C4-2B (cell line): ENCODE data around the gene TRUB1.

Experiments
- H3K27ac ChIP-seq: fragments of 450-650 bp; 2 replicates; pipeline ENCODE4 v1.5.1; 2017
- ZFX ChIP-seq: fragments of 450-650 bp; IDR thresholded peaks from 2 replicates; pipeline ENCODE4 v1.6.1; 2017
- TF ChIP-seq, protein P1 (sequence below): fragments of 450-650 bp; conservative IDR thresholded peaks from 2 replicates; pipeline ENCODE4 v1.5.1; 2017; ENCODE audit warnings: mild to moderate bottlenecking

The TRUB1 gene

DNA sequence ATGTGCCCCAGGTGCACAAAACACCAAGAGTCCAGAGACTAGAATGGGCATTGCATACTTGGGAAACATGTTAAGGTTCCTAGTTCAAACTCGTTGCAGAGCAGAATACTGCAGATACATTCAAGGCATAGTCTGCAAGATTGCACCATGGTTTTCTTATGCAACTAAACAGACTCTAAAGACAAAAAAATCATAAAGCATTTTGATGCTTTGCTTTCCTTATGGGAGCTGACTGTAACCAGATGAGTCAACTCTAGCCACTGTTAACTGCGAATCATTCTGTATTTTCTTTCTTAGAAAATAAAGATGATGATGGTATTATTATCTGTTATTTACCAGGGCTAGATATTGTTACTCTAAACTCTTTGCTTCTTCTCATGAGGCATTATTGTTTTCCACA lies 19.7 kb downstream of the TRUB1 start:
- H3K27ac ChIP-seq: no peak overlapping the region
- TF ChIP-seq ZFX: no peak
- TF ChIP-seq, protein P1, sequence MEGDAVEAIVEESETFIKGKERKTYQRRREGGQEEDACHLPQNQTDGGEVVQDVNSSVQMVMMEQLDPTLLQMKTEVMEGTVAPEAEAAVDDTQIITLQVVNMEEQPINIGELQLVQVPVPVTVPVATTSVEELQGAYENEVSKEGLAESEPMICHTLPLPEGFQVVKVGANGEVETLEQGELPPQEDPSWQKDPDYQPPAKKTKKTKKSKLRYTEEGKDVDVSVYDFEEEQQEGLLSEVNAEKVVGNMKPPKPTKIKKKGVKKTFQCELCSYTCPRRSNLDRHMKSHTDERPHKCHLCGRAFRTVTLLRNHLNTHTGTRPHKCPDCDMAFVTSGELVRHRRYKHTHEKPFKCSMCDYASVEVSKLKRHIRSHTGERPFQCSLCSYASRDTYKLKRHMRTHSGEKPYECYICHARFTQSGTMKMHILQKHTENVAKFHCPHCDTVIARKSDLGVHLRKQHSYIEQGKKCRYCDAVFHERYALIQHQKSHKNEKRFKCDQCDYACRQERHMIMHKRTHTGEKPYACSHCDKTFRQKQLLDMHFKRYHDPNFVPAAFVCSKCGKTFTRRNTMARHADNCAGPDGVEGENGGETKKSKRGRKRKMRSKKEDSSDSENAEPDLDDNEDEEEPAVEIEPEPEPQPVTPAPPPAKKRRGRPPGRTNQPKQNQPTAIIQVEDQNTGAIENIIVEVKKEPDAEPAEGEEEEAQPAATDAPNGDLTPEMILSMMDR: no peak

DNA sequence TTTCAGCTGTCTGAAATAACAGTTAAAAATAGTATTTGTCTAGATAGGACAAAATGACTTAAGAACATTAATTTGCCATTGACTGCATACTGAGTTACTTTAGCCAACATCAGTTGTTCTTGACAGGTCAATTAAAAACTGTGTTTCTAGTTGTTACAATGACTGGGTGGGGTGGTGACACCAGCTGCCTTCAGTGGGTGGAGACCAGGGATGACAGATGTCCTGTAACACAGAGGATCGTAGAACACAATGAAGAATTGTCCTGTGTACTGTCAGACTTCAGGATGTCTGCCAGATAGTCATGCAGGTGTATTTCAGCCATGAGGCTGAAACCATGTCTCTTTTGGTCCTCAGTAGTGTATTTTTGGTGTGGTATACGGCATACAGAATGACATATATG lies 24.4 kb downstream of the TRUB1 start:
- TF ChIP-seq, protein P1: no peak
- TF ChIP-seq ZFX: no peak
- H3K27ac ChIP-seq: no peak overlapping the region

DNA sequence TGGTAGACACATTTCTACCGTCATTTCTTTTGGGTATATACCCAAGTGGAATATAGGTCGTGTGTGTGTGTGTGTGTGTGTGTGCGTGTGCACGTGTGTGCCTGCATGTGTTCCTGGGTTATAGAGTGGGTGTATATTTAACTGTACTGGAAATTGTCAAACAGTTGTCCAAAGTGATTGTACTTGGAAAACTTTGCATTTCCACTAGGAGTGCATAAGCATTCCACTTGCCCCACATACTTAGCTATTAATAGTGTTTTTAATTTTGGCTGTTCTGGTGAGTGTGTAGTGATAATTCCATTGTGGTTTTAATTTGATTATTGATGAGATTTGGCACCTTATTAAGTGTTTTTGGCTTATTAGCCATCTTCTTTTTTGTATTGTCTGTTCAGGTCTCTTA lies 25.9 kb downstream of the TRUB1 start:
- TF ChIP-seq, protein P1: no peak
- TF ChIP-seq ZFX: no peak

DNA sequence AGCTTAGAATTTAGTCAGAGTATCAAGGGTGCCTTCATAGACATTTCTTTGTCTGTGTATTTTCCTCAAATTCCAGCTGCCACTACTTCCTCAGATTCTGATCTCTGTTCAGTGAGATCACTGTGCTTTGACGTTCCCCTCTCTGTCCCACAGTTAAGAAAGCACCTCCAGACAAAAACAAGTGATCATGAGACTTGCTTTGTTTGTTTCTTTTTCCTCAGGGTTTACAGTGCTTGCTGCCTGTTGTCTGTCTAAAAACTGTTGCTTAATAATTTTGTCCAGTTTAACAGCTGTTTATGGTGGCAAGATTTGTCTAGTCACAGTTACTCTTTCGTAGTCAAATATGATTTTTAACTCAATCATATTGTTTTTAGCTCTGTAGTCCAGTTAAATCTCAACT lies 29.1 kb downstream of the TRUB1 start:
- TF ChIP-seq ZFX: no peak
- TF ChIP-seq, protein P1: no peak
- H3K27ac ChIP-seq: no peak overlapping the region

More for the DNA sequence above, 25.9 kb downstream of the TRUB1 start:
- H3K27ac ChIP-seq: no peak overlapping the region

DNA sequence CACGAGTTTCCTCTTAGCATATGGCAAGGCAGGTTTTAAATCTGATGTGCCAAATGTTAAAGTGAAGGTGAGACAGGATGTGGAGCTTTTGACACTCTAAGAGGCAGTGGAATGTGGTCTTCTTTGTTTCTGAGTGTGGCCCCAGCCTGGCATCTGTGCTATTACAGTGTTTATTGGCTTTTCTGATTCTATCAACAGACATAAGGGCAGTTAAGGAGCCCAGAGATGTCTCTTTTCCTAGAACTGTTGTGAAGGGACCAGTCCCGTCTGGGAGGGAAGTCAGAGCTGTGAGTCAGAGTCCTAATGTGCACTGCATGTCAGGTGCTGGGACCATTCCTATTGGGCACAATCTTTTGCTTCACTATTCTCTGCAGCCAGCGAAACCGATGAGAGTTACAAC lies 32.5 kb downstream of the TRUB1 start:
- no peak overlapping the region for H3K27ac ChIP-seq

DNA sequence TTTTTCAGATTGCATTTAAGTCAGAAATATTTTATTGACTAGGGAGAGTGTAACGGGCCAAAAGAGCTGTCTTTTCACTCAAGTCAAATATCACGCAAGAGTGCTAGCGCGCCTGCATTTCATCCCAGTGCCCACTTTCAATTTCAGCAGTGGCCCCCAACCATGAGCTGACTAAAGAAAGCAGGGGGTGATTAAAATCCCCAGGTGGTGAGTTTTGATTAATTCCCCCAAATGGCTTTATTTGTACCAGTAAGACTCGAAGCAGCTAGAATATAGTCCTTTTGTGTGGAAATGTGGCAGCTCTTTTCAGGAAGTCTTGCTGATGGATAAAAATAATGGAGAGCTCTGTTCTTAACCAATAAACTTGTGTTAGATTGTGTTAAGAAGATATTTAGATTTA lies 35.3 kb downstream of the TRUB1 start:
- H3K27ac ChIP-seq: no peak overlapping the region
- TF ChIP-seq ZFX: no peak
- TF ChIP-seq, protein P1: no peak

More for the DNA sequence above, 32.5 kb downstream of the TRUB1 start:
- TF ChIP-seq ZFX: no peak
- TF ChIP-seq, protein P1: no peak

DNA sequence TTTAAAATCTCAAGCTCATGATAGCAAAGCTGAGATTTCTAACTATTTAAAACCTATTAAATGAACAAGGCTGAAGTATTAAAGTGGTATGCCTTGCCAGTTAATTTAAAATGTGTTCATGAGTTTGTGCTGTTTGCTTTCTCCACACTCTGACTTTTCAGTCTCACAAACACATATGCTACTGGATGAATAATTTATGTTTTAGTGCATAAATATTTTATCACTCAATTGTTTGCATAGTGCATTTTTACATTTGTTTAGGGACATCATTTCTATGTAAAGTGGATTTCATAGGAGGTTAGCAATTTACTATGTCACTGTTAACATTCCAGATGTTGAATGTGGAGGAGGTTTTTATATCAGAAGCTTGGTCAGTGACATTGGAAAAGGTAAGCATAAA lies 36.0 kb downstream of the TRUB1 start:
- no peak for TF ChIP-seq ZFX
- TF ChIP-seq, protein P1: no peak
- no peak overlapping the region for H3K27ac ChIP-seq
